ENCODE data around the gene AHDC1.
"Not testable (repeated sequence)": the region's sequence is repeated elsewhere in the genome, so short reads cannot be mapped to it uniquely, and the experiment has no call there.

The AHDC1 gene

DNA sequence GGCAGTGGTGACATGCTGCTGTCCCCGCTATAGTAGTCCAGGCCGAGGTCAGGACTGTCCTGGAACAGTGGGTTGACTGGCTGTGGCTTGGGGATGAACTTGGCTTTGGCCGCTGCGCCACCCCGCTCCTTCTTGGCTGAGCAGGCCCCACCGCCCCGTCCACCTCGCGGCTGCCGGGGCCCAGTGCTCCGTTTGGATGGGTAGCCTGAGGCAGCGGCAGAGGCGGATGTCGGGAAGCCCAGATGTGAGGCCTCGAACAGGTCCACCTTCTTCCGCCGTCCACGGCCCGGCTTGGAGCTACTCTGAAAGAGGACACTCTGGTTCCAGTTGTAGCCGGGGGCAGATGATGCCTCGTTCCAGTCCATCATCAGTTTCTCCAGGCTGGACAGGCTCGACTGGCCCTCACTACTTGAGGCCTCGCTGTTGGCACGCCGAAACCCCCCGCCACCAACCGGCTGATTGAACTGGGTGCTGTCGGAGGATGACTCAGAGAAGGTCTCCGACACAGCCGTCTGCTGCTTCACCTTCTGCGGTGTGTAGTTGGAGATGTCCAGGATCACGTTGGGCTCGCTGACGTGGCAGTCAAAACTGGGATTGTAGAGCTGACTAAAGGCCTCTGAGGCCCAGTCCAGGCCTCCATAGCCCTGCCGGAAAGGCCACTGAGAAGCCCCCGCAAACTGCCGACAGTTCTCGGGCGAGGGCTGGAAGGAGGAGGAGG is 55.6 kb downstream of the AHDC1 start:
- DNase-seq, result no peak

DNA sequence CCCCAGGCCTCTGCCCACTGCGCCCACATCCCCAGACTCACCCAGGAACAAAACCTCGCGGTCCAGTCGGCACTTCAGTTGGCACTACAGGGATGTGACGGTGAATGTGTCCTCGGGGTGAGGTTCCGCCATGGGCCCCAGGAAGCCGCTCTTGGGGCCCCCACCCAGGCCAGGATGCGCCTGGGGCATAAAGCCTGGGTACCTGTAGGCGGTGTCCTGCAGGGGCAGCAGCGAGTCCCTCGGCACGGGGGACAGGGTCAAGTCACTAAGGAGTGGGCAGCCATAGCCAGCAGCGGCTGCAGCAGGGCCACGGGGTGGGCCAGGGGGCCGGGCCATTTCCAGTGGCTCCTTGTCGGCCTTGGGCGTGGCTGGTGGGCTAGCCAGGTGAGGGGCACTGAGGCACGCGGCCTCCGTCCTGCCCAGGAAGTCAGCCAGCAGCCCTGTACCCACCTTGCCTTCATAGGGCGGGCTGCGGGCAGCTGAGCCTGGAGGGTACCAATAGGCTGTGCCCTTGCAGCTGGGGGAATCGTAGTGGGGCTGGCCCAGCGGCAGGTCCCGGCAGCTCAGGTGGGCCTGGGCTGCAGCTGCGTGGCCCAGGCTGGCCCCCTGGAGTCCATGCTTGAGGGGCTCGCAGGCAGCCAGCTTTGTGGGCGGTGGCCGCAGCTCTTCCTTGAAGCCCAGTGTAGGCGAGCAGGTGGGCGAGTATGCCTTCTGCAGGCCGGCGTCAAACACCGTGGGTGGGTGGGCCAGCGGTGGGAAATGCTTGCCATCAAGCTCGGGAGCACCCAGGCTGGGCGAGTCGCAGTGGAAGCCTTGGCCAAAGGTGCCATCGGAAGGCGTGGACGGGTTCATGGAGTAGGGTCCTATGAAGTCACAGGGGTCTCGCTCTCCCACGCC is 56.5 kb downstream of the AHDC1 start:
- DNase-seq, result no peak

GRCh38 chr1:27545876-27546275 is 58.1 kb downstream of the AHDC1 start:
- DNase-seq, result no peak

GRCh38 chr1:27545271-27545670 is 58.7 kb downstream of the AHDC1 start:
- DNase-seq, result no peak

DNA sequence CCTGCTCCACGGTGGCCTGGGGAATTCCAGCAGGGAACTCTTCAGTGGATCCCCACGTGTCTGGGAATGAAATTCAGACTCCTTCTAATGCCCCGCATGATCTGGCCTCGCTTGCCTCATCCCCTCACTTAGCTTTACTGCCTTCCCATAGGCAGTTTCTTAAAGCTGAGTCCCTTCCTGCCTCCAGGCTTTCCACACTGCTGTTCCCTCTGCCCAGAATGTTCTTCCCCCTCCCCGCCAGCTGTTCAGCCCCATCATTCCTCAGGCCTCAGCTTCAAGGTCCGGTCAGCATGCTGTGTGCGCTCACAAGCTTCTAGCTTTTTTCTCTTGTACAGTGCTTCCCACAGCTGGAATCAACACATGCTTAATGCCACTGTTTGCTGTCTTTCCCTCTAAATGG is 59.1 kb downstream of the AHDC1 start:
- DNase-seq, result no peak

- no peak for DNase-seq
These were observed 60.7 kb downstream of the AHDC1 start for GRCh38 chr1:27543284-27543683.

GRCh38 chr1:27542463-27543273 is 61.3 kb downstream of the AHDC1 start:
- DNase-seq, result peak; percentile 5

DNA sequence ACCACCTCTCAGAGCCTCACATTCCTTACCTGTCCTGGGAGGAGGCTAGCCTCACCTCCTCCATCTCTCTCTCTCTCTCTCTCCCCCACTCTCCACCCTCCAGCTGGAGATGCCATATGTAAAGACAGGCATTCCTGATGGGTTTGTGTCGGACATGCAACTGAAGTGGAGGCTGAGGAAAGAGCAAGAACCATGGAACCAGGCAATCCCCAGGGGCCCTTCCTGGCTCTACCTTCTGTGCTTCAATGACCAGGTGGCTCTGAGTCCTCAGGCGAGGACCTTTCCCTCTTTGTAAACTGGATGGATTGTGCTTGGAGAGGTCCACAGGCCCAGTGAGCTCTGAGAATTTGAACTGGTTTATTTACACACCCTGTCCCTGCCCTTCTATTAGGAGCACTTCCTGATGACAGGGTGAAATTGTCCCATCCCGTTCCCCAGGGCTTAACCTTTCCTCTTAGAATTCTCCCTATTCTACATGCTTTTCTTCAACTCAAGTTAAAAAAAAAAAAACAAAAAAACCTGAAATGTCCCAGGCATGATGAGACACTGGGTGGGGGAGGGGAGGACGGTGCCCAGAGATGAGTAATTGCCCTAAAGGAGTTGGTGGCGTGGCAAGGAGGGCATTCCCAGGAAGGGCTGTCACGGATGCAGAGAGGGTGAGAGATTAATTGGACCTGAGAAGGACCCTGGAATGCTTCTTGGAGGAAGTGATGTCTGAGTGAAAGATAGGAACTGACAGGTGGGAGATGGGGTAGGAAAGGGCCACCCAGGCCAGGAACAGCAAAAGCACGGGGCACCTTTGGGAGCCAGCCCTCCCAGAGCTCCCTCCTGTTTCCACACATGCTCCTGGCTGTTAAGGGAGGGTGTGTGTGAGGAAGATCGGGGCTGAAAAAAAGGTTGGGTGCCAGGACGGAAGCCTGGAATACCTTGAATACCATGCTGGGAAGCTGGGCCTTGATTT is 63.8 kb downstream of the AHDC1 start:
- no peak for DNase-seq

DNA sequence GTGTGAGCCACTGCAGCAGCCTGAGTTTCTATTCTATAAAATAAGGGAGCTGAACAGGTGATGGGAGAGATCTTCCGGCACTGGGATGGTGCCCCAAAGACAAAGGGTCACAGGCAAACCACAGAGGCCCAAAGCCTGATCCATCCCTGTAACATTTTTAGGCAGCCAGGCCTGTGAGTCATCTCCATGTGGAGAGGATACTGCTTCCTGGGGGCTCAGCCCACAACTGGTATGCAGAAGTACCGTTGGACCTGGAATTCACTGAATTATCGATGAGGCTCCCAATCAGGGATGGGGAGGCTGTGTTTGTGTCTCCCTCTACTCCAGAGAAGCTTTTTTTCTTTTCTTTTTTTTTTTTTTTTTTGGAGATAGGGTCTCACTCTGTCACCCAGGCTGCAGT is 65.2 kb downstream of the AHDC1 start:
- no peak for DNase-seq

GRCh38 chr1:27538305-27538676 is 65.7 kb downstream of the AHDC1 start:
- not testable (repeated sequence) for DNase-seq

- DNase-seq, result peak; percentile 56
These were observed 67.2 kb downstream of the AHDC1 start for GRCh38 chr1:27536767-27537166.

GRCh38 chr1:27536010-27536757 is 67.8 kb downstream of the AHDC1 start:
- DNase-seq, result no peak

DNA sequence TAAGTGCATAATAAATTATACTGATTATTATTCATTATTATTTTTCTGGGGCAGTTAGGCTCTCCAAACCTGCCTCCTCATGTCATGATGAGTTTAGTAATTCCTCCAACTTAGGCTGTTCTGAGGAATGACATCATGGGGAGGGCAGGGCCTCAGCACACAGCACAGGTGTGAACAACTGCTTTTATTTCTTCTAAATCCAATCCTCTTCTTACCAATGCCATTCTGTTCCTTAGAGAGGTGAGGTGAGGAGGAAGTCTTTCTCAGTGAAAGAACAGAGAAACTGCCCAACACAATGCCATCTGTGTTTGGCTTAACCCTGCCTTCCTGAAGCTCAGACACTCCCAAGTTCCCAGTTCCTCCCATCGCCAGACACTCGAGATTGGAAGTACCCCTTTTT is 68.6 kb downstream of the AHDC1 start:
- DNase-seq, result no peak

DNA sequence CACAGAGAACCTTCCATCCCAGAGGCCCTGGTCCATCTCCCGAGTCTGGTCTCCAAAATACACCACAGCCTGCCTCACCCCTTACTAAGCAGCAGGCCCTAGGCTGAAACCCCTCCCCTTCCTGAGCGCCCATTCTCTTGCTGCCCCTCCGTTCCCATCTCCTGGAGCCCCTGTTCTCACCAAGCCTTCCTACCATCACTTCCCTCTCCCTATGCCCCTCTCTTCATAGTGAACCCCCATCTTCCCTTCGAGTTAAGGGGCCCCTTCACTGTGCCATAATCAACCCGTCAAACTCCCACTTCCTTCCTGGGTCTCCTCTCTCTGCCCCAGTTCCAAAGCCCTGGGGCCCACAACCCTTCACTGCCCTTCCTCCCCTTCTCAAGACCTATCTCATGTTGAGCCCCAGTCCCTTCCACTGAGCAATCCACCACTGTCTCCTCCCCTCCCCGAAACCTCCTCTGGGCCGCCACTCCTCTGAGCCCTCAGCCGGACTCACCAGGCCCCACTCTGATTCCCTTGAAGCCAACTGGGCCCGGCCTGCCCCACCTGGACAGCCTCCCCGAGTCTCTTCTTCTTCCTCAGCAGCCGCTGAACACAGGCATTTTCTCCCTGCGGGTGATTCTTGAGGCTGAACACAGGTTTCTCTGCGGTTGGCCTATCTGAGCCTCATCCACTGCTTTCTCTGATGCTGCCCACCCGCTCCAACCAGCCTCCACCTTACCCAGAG is 71.8 kb downstream of the AHDC1 start:
- no peak for DNase-seq

DNA sequence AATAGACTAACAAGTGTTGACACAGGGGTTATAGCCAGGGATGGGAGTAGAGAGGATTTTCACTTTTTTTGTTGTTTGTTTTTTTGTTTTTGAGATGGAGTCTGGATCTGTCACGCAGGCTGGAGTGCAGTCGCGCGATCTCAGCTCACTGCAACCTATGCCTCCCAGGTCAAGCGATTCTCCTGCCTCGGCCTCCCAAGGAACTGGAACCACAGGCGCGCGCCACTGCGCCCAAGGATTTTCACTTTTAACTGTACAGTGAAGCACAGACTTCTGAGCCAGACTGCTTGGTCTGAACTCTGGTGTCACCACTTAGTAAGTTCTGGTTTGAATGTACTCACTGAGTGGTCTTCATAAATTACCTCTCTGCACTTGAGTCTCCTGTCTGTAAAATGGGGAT is 73.8 kb downstream of the AHDC1 start:
- DNase-seq, result no peak

GRCh38 chr1:27529704-27530018 is 74.3 kb downstream of the AHDC1 start:
- DNase-seq, result no peak

DNA sequence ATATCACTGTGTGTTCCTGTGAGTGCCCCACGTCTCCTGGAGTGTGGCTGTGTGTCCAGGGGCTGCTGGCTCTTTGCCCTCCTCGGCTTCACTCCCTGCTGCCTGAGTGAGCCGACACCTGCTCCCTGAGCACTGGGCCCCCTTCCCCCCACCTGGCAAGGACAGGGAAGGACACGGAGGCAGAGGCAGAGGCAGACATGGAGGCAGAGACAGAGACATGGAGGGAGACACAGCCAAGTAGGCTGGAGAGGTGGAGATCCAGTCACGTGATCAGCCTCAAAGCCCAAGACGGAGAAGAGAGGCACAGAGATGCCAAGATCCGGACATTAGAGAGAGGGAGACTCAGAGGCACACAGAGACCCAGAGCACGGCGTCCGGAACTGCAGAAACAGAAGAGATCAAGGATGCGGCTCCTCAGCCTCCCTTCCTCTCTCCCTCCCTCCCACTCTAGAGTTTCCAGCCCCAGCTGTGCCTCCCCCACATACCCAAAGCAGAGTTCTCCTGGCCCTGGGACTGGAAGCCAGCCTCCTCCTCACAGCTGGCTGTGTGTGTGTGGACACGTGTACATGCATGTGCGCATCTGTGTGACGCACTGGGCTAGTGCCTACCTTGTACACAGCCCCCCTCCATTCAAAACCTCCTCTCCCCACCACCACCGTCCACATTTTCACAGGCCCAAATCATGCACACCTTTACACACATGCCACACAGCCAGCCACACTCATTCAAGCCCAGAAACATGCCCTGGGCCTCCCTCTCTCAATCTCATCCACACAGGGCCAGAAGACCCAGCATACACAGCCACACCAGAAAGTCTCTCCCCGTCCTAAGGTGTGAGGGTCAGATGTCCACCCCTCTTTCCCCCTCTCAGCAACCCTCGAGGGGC is 74.9 kb downstream of the AHDC1 start:
- peak; percentile 60 for DNase-seq

DNA sequence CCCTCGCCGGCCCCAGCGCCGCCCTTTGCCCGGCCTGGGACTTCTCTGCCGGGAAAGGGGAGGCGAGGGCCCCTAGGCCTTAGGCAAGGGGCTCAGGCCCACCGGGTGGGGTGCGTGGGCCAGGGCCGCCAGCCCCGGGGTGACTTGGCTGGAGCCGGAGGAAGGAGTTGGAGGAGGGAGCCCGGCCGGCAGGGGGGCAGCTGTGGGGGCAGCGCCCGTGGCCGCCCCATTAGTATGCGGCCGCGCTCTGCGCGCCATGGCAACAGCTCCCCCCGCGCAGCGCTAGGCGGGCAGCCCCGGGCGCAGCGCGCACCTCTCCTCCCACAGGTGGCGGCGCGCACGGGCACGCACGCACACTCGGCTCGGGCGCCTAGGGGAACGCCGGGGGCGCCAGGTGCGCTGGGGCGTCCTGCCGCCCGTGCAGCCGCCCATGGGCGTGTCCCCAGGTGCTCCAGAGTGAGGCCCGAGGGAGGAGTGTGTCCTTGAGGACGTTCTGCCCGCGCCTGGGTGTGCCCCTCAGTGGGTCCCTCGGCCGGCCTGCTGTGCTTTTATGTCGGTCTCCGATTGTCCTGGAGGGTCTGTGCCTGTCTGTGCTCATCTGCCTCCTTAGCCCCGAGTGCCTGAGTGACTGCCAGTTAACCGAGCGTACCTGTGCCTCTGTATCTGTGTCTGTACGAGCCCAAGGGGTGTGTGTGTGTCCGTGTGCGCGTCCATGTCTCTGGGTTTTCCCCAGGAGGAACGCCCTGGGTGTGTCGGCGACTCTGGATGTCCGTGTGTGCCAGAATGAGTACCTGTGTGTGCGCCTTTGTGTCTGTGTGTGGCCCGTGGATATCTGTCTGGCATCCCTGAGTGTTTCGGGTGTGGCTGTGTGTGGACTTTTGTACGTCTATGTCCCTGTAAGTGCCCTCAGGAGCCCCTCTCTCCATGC is 75.8 kb downstream of the AHDC1 start:
- DNase-seq, result peak; percentile 95
